Type B pancreatic cell (in vitro differentiated cells): ENCODE results near the gene GRIP1. TPM values are rescaled to one million over a fixed set of nuclear protein-coding genes. Genes with fewer than 3 reads are reported as not detected.

Source experiments
- DNase-seq: peaks from one replicate; pipeline ENCODE4 v3.0.0; 2021; ENCODE audit warnings: mixed read lengths; ENCODE audit not compliant: unreplicated experiment; ENCODE audit errors: extremely low spot score
- H3K27ac Mint-ChIP-seq: 2 replicates; pipeline ENCODE4 v1.8.0; 2021; ENCODE audit warnings: mild to moderate bottlenecking, mixed read lengths
- H3K27me3 Mint-ChIP-seq: 2 replicates; pipeline ENCODE4 v1.8.0; 2021; ENCODE audit warnings: mixed read lengths
- H3K36me3 Mint-ChIP-seq: 2 replicates; pipeline ENCODE4 v1.8.0; 2021; ENCODE audit warnings: mixed read lengths
- H3K4me1 Mint-ChIP-seq: one replicate; pipeline ENCODE4 v1.8.0; 2021; ENCODE audit warnings: mixed read lengths; ENCODE audit not compliant: unreplicated experiment
- H3K4me3 Mint-ChIP-seq: 2 replicates; pipeline ENCODE4 v1.8.0; 2021; ENCODE audit warnings: mild to moderate bottlenecking, mixed read lengths
- H3K9me3 Mint-ChIP-seq: 2 replicates; pipeline ENCODE4 v1.8.0; 2021; ENCODE audit warnings: mixed read lengths
- total RNA-seq: library from RNA; stranded (reverse); gene quantifications from 2 replicates; pipeline ENCODE4 v1.2.1, GENCODE V29; 2021; ENCODE audit warnings: low replicate concordance
- TF ChIP-seq, protein P1 (sequence below): fragments of 200-600 bp; sonication (generic); conservative IDR thresholded peaks from 2 replicates; pipeline ENCODE4 v1.5.0; 2021; ENCODE audit warnings: antibody characterized with exemption, mild to moderate bottlenecking

GRIP1 gene
- total RNA-seq, 1 donor from 2014 or later, result 29.0 TPM

DNA sequence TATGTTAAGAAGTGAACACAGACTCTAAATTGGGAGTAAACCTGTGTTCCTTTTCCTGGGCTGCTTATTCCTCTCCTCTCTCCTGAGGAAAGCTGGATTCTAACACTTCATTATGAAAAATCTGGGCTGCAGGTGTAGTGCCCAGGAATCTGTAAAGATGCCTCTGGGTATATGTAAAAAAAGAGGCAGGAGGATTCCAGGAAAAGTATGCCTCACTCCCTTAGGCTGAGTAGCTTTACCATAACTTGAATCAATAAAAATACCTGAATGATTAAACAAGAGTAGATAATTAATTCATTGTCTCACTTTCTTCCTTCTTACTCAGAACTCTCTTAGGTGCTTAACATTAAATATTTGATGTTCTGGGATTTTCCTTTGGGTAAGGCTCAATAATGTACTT, 185.1 kb downstream of the GRIP1 start:
- TF ChIP-seq, protein P1, sequence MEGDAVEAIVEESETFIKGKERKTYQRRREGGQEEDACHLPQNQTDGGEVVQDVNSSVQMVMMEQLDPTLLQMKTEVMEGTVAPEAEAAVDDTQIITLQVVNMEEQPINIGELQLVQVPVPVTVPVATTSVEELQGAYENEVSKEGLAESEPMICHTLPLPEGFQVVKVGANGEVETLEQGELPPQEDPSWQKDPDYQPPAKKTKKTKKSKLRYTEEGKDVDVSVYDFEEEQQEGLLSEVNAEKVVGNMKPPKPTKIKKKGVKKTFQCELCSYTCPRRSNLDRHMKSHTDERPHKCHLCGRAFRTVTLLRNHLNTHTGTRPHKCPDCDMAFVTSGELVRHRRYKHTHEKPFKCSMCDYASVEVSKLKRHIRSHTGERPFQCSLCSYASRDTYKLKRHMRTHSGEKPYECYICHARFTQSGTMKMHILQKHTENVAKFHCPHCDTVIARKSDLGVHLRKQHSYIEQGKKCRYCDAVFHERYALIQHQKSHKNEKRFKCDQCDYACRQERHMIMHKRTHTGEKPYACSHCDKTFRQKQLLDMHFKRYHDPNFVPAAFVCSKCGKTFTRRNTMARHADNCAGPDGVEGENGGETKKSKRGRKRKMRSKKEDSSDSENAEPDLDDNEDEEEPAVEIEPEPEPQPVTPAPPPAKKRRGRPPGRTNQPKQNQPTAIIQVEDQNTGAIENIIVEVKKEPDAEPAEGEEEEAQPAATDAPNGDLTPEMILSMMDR, result no peak
- DNase-seq, result no peak
- H3K4me1 Mint-ChIP-seq, result no peaks in the 10 kb centered on the region
- H3K9me3 Mint-ChIP-seq, result no peaks in the 10 kb centered on the region
- H3K27me3 Mint-ChIP-seq, result no peaks in the 10 kb centered on the region
- H3K27ac Mint-ChIP-seq, result no peak overlapping the region
- no peaks in the 10 kb centered on the region for H3K36me3 Mint-ChIP-seq
- H3K4me3 Mint-ChIP-seq, result no peak overlapping the region

GRCh38 chr12:66491853-66492252, 187.0 kb downstream of the GRIP1 start:
- Mint-ChIP-seq H3K27ac (no peak overlapping the region), H3K4me3 (no peak overlapping the region), H3K27me3 (no peaks in the 10 kb centered on the region), H3K36me3 (no peaks in the 10 kb centered on the region), H3K9me3 (no peaks in the 10 kb centered on the region), H3K4me1 (no peaks in the 10 kb centered on the region)
- TF ChIP-seq, protein P1, result no peak
- no peak for DNase-seq

DNA sequence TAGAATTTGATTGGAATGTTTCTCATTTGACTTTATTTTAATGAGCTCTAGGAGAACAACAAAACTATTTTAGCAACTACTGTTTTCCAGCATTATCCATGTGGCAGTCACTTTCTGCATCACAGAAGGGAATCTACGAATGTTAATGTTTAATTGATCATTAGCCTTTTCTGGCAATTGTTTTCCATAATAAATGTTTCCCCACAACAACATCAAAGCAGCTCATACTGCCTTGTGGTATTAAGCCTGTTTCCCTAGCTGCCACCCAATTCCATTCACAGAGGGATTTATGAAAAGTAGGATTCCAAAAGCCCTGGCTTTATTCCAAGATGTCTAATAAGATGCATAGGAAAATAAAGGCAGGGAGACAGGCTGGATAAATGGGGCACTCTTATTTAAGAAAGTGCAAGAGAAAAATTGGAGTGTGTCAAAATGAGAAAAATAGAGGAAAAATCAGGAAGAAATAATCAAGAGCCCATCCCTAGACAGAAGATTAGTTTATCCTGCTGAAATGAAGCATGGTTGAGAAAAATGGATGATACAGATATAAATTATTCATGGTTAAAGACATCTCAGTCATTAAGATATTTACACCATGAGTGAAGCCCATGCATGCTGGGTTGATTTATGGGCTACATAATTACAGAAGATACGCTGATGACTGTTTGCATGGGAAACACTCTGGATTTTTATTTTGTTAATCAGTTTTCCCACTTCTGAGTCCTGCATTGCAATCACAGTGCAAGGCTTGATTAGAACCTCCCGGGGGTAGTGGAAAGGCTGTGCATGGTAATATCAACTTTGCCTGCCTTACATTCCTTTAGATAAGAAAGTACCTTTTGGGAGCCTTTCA, 196.3 kb downstream of the GRIP1 start:
- H3K4me1 Mint-ChIP-seq, result peaks cover 5% of the 10 kb centered on the region
- TF ChIP-seq, protein P1, result no peak
- H3K27me3 Mint-ChIP-seq, result no peaks in the 10 kb centered on the region
- H3K4me3 Mint-ChIP-seq, result no peak overlapping the region
- H3K9me3 Mint-ChIP-seq, result peaks cover 5% of the 10 kb centered on the region
- no peak for DNase-seq
- H3K27ac Mint-ChIP-seq, result no peak overlapping the region
- H3K36me3 Mint-ChIP-seq, result no peaks in the 10 kb centered on the region

DNA sequence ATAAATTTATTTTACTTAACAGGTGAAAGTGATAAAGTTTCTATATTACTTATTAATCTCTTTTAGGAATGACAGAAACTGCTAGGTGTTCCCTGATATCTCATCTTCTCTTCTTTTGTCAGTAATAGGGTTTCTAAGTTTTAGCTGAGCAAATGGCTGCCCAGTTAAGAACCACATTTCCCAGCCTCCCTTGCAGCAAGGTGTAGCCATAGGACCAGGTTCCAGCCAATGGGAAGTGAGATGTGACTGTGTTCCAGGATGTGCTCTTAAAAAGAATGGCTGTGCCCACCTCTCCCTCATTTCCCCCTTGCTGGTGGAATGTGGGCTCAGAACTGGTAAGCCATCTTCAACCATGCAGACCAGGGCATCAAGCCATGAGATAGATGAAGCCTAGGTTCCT, 210.9 kb downstream of the GRIP1 start:
- no peaks in the 10 kb centered on the region for H3K9me3 Mint-ChIP-seq
- no peaks in the 10 kb centered on the region for H3K36me3 Mint-ChIP-seq
- H3K4me3 Mint-ChIP-seq, result no peak overlapping the region
- no peaks in the 10 kb centered on the region for H3K27me3 Mint-ChIP-seq
- no peak overlapping the region for H3K27ac Mint-ChIP-seq
- TF ChIP-seq, protein P1, result no peak
- no peak for DNase-seq
- no peaks in the 10 kb centered on the region for H3K4me1 Mint-ChIP-seq

DNA sequence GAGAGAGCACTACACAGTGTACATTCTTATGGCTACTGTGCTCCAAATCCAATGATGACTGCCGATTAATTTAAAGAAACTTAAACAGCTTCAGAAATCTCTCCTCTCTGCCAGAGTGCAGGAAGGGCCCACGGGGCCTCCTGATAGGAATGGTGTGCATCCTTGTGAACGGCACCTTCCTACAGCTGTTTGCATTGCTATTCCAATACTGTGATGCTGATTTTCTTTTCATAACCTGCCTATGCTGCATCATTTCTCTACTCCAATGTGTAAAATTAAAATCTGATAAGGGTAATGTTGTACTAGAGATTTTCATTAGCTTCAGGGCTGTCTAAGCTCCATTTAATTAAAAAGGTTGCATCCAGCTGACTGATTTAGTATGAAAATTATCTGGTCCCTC, 217.5 kb downstream of the GRIP1 start:
- no peak for DNase-seq
- H3K9me3 Mint-ChIP-seq, result no peaks in the 10 kb centered on the region
- H3K4me1 Mint-ChIP-seq, result no peaks in the 10 kb centered on the region
- TF ChIP-seq, protein P1, result no peak
- H3K27ac Mint-ChIP-seq, result no peak overlapping the region
- no peaks in the 10 kb centered on the region for H3K36me3 Mint-ChIP-seq
- H3K27me3 Mint-ChIP-seq, result no peaks in the 10 kb centered on the region
- H3K4me3 Mint-ChIP-seq, result no peak overlapping the region
